ENCODE data around the gene GNG2. TPM values are rescaled to one million over a fixed set of nuclear protein-coding genes. Genes with fewer than 3 reads are reported as not detected.

The GNG2 gene
- total RNA-seq, 1 experiment from 2014 or later = 0.23 TPM

GRCh38 chr14:52008136-52008535 lies 147.7 kb downstream of the GNG2 start:
- Histone ChIP-seq H3K4me3 (ENCODE audit: low read depth in 2 of 2, low read length in 2 of 2) (no peak overlapping the region), H3K27me3 (ENCODE audit: control insufficient read depth, insufficient read depth, low read length) (no peaks in the 10 kb centered on the region), H3K27ac (ENCODE audit: low read length) (no peak overlapping the region), H3K36me3 (ENCODE audit: control insufficient read depth, insufficient read depth, low read length) (peaks cover 25% of the 10 kb centered on the region), H3K9me3 (ENCODE audit: control insufficient read depth, insufficient read depth, low read depth, low read length) (no peaks in the 10 kb centered on the region), H3K4me1 (ENCODE audit: control insufficient read depth, insufficient read depth, low read length) (no peaks in the 10 kb centered on the region)
- intact Hi-C loops (cut with micrococcal nuclease; ENCODE audit: unreplicated experiment) (no loop called here), in situ Hi-C loops (cut with HindIII; ENCODE audit: low pct_unique_long_range_greater_than_20kb, low sequenced_read_pairs) (no loop called here)
- no peak for DNase-seq (ENCODE audit: low read depth, low spot score)
- ChIA-PET POLR2A (no interaction called here), CTCF (no interaction called here)
- BruUV-seq (replicated peaks) = no TSS peak
- no peak for ATAC-seq
- TF ChIP-seq CTCF (IDR thresholded peaks at IDR 0.05) = no peak
- no peak for TF ChIP-seq TCF7L2 (IDR thresholded peaks at IDR 0.05; ENCODE audit: low read depth, low read length)
- TF ChIP-seq, protein P1, sequence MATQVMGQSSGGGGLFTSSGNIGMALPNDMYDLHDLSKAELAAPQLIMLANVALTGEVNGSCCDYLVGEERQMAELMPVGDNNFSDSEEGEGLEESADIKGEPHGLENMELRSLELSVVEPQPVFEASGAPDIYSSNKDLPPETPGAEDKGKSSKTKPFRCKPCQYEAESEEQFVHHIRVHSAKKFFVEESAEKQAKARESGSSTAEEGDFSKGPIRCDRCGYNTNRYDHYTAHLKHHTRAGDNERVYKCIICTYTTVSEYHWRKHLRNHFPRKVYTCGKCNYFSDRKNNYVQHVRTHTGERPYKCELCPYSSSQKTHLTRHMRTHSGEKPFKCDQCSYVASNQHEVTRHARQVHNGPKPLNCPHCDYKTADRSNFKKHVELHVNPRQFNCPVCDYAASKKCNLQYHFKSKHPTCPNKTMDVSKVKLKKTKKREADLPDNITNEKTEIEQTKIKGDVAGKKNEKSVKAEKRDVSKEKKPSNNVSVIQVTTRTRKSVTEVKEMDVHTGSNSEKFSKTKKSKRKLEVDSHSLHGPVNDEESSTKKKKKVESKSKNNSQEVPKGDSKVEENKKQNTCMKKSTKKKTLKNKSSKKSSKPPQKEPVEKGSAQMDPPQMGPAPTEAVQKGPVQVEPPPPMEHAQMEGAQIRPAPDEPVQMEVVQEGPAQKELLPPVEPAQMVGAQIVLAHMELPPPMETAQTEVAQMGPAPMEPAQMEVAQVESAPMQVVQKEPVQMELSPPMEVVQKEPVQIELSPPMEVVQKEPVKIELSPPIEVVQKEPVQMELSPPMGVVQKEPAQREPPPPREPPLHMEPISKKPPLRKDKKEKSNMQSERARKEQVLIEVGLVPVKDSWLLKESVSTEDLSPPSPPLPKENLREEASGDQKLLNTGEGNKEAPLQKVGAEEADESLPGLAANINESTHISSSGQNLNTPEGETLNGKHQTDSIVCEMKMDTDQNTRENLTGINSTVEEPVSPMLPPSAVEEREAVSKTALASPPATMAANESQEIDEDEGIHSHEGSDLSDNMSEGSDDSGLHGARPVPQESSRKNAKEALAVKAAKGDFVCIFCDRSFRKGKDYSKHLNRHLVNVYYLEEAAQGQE (IDR thresholded peaks at IDR 0.05; ENCODE audit: insufficient read depth in 1 of 2, low read depth in 2 of 2, low read length in 1 of 2) = no peak
- no peak for TF ChIP-seq SIN3A (IDR thresholded peaks at IDR 0.05; ENCODE audit: borderline replicate concordance, insufficient read depth, low read depth, low read length)
- TF ChIP-seq POLR2AphosphoS5 (IDR thresholded peaks at IDR 0.05; ENCODE audit: low read depth, low read length) = no peak

DNA sequence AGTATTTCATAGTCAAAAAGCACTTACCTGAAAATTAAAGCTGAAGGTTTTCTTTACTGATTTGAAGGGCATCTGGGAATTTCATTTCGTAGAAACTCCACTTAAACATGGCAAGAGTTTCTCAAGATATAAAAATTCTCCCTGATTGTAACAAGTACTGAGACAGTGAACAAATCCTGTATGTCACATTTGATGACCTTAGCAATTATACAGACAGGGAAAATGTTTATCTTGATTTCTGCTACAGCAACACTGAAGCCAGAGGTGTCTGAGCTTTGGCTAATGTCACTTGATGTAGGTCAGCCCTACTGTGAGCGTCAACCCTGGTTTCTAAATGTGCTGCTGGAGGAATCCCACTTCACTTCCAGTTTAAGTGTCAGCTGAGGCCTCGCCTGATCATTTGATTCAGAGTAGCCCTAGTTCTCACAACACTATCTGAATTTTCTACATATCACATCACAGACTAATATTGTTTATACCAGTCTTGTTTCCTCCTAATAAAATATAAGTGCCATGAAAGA lies 149.8 kb downstream of the GNG2 start:
- in situ Hi-C loops (cut with HindIII; ENCODE audit: low pct_unique_long_range_greater_than_20kb, low sequenced_read_pairs) (no loop called here), intact Hi-C loops (cut with micrococcal nuclease; ENCODE audit: unreplicated experiment) (no loop called here)
- Histone ChIP-seq H3K36me3 (ENCODE audit: control insufficient read depth, insufficient read depth, low read length) (peaks cover 17% of the 10 kb centered on the region), H3K4me1 (ENCODE audit: control insufficient read depth, insufficient read depth, low read length) (no peaks in the 10 kb centered on the region), H3K9me3 (ENCODE audit: control insufficient read depth, insufficient read depth, low read depth, low read length) (no peaks in the 10 kb centered on the region), H3K27me3 (ENCODE audit: control insufficient read depth, insufficient read depth, low read length) (no peaks in the 10 kb centered on the region), H3K4me3 (ENCODE audit: low read depth in 2 of 2, low read length in 2 of 2) (no peak overlapping the region), H3K27ac (ENCODE audit: low read length) (no peak overlapping the region)
- DNase-seq (ENCODE audit: low read depth, low spot score) = no peak
- ATAC-seq = no peak
- TF ChIP-seq TCF7L2 (IDR thresholded peaks at IDR 0.05; ENCODE audit: low read depth, low read length) = no peak
- BruUV-seq (replicated peaks) = no TSS peak
- POLR2A ChIA-PET = interaction anchor here (0.6 kb wide), 1 partner anchor 530 kb away, joined by 7 read pairs; no protein-coding TSS in a partner anchor
- CTCF ChIA-PET = no interaction called here

GRCh38 chr14:52011523-52011922 lies 151.1 kb downstream of the GNG2 start:
- Histone ChIP-seq H3K4me3 (ENCODE audit: low read depth in 2 of 2, low read length in 2 of 2) (no peak overlapping the region), H3K36me3 (ENCODE audit: control insufficient read depth, insufficient read depth, low read length) (peaks cover 10% of the 10 kb centered on the region), H3K9me3 (ENCODE audit: control insufficient read depth, insufficient read depth, low read depth, low read length) (no peaks in the 10 kb centered on the region), H3K27ac (ENCODE audit: low read length) (no peak overlapping the region), H3K4me1 (ENCODE audit: control insufficient read depth, insufficient read depth, low read length) (no peaks in the 10 kb centered on the region), H3K27me3 (ENCODE audit: control insufficient read depth, insufficient read depth, low read length) (no peaks in the 10 kb centered on the region)
- POLR2A ChIA-PET = no interaction called here
- DNase-seq (ENCODE audit: low read depth, low spot score) = no peak
- no TSS peak for BruUV-seq (replicated peaks)
- in situ Hi-C loops (cut with HindIII; ENCODE audit: low pct_unique_long_range_greater_than_20kb, low sequenced_read_pairs) (no loop called here), intact Hi-C loops (cut with micrococcal nuclease; ENCODE audit: unreplicated experiment) (no loop called here)
- CTCF ChIA-PET = interaction anchor here (0.6 kb wide), 1 partner anchor 10 kb away, joined by 8 read pairs; no protein-coding TSS in a partner anchor
- TF ChIP-seq POLR2AphosphoS5 (IDR thresholded peaks at IDR 0.05; ENCODE audit: low read depth, low read length) = no peak
- TF ChIP-seq, protein P1 (IDR thresholded peaks at IDR 0.05; ENCODE audit: insufficient read depth in 1 of 2, low read depth in 2 of 2, low read length in 1 of 2) = no peak
- TF ChIP-seq SIN3A (IDR thresholded peaks at IDR 0.05; ENCODE audit: borderline replicate concordance, insufficient read depth, low read depth, low read length) = no peak
- no peak for ATAC-seq

All from Panc1 (cell line).